Measurements from ENCODE around the gene VSIG10L. TPM values are rescaled to one million over a fixed set of nuclear protein-coding genes. Genes with fewer than 3 reads are reported as not detected.

VSIG10L gene
- total and polyA plus RNA-seq, 12 donors = 0.33 to 1.6 (median 0.51) TPM

GRCh38 chr19:51351266-51351990, 9.5 kb upstream of the VSIG10L start:
- TF ChIP-seq, protein P1, sequence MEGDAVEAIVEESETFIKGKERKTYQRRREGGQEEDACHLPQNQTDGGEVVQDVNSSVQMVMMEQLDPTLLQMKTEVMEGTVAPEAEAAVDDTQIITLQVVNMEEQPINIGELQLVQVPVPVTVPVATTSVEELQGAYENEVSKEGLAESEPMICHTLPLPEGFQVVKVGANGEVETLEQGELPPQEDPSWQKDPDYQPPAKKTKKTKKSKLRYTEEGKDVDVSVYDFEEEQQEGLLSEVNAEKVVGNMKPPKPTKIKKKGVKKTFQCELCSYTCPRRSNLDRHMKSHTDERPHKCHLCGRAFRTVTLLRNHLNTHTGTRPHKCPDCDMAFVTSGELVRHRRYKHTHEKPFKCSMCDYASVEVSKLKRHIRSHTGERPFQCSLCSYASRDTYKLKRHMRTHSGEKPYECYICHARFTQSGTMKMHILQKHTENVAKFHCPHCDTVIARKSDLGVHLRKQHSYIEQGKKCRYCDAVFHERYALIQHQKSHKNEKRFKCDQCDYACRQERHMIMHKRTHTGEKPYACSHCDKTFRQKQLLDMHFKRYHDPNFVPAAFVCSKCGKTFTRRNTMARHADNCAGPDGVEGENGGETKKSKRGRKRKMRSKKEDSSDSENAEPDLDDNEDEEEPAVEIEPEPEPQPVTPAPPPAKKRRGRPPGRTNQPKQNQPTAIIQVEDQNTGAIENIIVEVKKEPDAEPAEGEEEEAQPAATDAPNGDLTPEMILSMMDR (IDR thresholded peaks at IDR 0.05) = no peak
- no peak overlapping the region for H3K27ac ChIP-seq
- DNase-seq (no peak), ATAC-seq (no peak)
- no peaks in the 10 kb centered on the region for H3K27me3 ChIP-seq
- peaks cover 0 to 66% (median 41%) of the 10 kb centered on the region in 9 donors for H3K36me3 ChIP-seq
- H3K9me3 ChIP-seq = no peaks in the 10 kb centered on the region
- WGBS, 2 donors = 95 to 99% methylated on average over 11 of the region's 11 CpGs
- no peak overlapping the region for H3K4me3 ChIP-seq
- H3K4me1 ChIP-seq = peaks cover 0 to 9% (median 0%) of the 10 kb centered on the region in 9 donors
- intact Hi-C loops (cut with DNase I) = no loop called here

- H3K27ac ChIP-seq = no peak overlapping the region
- ATAC-seq = no peak
- no peak overlapping the region for H3K4me3 ChIP-seq
- peaks cover 0 to 80% (median 51%) of the 10 kb centered on the region in 9 donors for H3K36me3 ChIP-seq
- H3K4me1 ChIP-seq = no peaks in the 10 kb centered on the region
- WGBS, 2 donors = 77 to 89% methylated on average over 10 of the region's 10 CpGs
- intact Hi-C loops (cut with DNase I) = loop anchor here in 1 of 10 donors (10.0 kb wide), 1 partner anchor 307 kb away; no protein-coding TSS in a partner anchor
- no peak for DNase-seq
- no peaks in the 10 kb centered on the region for H3K9me3 ChIP-seq
- TF ChIP-seq, protein P1 (IDR thresholded peaks at IDR 0.05) = no peak
- no peaks in the 10 kb centered on the region for H3K27me3 ChIP-seq
Observed at GRCh38 chr19:51347209-51347928, 5.4 kb upstream of the VSIG10L start.

- Histone ChIP-seq H3K27me3 (no peaks in the 10 kb centered on the region), H3K4me3 (no peak overlapping the region), H3K9me3 (no peaks in the 10 kb centered on the region), H3K27ac (no peak overlapping the region), H3K36me3 (peaks cover 0 to 74% (median 48%) of the 10 kb centered on the region in 9 donors), H3K4me1 (no peaks in the 10 kb centered on the region)
- TF ChIP-seq, protein P1 (IDR thresholded peaks at IDR 0.05) = no peak
- WGBS, 2 donors = 91% methylated on average over 17 of the region's 17 CpGs
- no peak for DNase-seq
- no peak for ATAC-seq
- intact Hi-C loops (cut with DNase I) = loop anchor here in 1 of 10 donors (10.0 kb wide), 1 partner anchor 308 kb away; no protein-coding TSS in a partner anchor
Observed at GRCh38 chr19:51346742-51347141, 4.8 kb upstream of the VSIG10L start.

GRCh38 chr19:51345076-51345620, 3.2 kb upstream of the VSIG10L start:
- TF ChIP-seq, protein P1 (IDR thresholded peaks at IDR 0.05) = no peak
- 96 to 97% methylated on average over 9 of the region's 9 CpGs for WGBS, 2 donors
- no peak overlapping the region for H3K27ac ChIP-seq
- peaks cover 0 to 9% (median 4%) of the 10 kb centered on the region in 9 donors for H3K4me1 ChIP-seq
- intact Hi-C loops (cut with DNase I) = loop anchor here in 1 of 10 donors (10.0 kb wide), 1 partner anchor 310 kb away; no protein-coding TSS in a partner anchor
- DNase-seq = no peak
- H3K36me3 ChIP-seq = peaks cover 0 to 58% (median 32%) of the 10 kb centered on the region in 9 donors
- H3K9me3 ChIP-seq = no peaks in the 10 kb centered on the region
- ATAC-seq = no peak
- H3K27me3 ChIP-seq = no peaks in the 10 kb centered on the region
- H3K4me3 ChIP-seq = no peak overlapping the region

All from heart right ventricle (tissue), 16 donors.